ENCODE measurements around the gene SMYD5.

GRCh38 chr2:73185965-73186364 lies 28.1 kb upstream of the SMYD5 start:
- TF ChIP-seq CTCF (conservative IDR thresholded peaks at IDR 0.05; ENCODE audit: low read length) (no peak), EZH2phosphoT487 (IDR thresholded peaks at IDR 0.05; ENCODE audit: borderline replicate concordance, low read depth, low read length) (no peak)

All from OCI-LY7 (cell line).